ENCODE data around the gene ISOC2. TPM values are rescaled to one million over a fixed set of nuclear protein-coding genes. Genes with fewer than 3 reads are reported as not detected.
"Not testable (repeated sequence)": the region's sequence is repeated elsewhere in the genome, so short reads cannot be mapped to it uniquely, and the experiment has no call there.

The ISOC2 gene
- total RNA-seq, 1 donor from 2014 or later: 39.3 TPM

DNA sequence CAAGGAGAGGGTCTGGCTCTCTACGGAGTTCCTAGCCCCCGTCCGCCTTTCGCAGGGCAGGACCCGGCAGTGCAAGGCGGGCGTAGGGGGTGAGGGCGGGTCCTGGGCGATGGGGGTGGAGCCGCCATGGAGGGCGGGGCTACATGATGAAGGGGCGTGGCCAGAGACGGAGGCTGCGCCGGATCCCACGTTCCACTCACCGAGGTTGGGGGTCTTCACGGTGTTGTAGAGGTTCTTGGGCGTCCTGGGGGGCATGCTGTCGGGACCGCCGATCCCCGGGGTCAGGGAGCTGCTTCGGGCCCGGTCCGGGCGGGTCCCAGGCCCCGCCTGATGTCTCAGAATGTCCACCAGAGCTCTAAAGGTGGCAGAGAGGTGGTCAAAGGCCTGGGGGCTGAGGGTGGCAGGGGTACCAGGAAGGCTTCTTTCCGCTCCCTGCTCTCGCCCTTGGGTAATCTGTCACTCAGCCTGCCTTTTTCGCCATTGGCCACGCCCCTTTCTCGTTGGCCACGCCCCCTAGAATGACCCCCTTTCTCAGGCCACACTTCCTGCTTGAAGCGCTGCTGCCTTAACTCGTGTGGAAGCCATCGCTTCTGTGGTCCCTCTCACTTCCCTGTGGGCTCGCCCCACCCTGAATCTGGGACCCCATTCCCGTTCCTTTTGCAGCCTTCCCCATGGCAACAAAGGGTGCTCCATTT is 20.9 kb downstream of the ISOC2 start:
- DNase-seq: no peak

DNA sequence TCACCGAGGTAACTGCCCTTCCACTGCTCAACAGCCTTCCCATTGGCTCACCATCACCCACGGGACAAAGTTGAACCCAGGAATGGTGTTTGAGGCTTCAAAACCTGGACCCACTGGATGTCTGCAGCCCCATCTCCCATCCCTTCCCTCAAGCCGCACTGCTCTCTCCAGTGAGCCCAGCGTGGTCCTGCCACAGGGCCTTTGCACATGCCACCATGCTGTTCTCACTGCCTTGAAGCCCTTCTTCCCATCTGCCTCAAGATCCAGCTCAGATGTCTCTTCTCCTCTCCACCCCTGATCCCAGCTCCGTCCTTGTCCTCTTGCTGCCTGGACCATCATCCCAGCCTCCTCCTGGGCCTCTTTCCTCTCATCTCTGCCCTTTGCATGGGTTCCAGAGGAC is 22.4 kb downstream of the ISOC2 start:
- no peak for DNase-seq

DNA sequence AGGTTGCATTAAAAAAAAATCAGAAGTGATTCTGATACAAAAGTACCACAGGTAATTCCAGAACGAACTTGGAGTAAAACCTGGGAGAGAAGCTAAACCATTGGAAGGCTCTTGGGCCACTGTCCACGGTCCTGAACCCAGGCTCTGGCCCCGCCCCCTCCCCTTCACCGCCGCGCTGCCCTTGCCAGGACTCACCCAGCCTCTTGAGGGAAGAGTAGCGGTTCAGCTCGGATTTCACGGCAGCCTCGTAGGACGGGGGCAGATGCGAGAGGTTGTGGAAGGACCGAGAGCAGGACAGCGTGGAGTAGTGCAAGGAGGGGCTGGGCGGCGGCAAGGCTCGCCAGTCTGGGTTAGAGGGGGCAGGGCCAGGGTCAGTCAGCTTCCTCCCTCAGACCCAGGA is 24.0 kb downstream of the ISOC2 start:
- DNase-seq: peak; percentile 86

DNA sequence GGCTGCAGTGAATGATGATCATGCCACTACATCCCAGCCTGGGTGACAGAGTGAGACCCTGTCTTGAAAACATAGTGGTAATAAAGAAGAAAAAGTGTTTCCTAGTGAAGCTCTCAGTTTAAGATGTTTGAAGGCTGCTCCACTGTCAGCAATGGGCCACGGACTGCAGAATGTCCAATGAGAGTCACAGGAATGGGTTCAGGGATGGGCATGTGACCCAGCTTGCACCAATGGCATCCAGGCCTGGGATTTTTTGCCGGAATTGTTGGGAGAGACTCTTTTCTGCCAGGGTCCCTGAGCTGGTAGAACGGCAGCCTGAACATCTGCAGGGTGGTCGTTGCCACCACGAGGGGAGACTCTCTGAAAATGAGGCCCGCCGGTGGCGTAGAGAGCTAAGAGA is 24.6 kb downstream of the ISOC2 start:
- DNase-seq: no peak

DNA sequence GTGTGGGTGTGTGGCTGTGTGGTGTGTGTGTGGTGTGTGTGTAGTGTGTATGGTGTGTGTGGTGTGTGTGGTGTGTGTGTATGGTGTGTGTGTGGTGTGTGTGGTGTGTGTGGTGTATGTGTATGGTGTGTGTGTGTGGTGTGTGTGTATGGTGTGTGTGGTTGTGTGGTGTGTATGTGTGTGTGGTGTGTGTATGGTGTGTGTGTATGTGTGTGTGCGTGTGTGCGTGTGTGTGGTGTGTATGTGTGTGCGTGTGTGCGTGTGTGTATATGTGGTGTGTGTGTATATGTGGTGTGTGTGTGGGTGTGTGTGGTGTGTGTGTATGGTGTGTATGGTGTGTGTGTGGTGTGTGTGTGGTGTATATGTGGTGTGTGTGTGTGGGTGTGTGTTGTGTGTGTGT is 26.4 kb downstream of the ISOC2 start:
- DNase-seq: no peak

DNA sequence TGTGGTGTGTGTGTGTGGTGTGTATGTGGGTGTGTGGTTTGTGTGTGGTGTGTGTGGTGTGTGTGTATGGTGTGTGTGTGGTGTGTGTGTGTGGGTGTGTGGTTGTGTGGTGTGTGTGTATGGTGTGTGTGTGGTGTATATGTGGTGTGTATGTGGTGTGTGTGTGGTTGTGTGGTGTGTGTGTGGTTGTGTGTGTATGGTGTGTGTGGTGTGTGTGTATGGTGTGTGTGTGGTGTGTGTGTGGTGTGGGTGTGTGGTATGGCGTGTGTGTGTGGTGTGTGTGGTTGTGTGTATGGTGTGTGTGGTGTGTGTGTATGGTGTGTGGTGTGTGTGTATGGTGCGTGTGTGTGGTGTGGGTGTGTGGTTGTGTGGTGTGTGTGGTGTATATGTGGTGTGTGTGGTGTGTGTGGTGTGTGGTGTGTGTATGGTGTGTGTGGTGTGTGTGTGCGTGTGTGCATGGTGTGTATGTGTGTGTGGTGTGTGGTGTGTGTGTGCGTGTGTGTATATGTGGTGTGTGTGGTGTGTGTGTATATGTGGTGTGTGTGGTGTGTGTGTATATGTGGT is 27.0 kb downstream of the ISOC2 start:
- no peak for DNase-seq

DNA sequence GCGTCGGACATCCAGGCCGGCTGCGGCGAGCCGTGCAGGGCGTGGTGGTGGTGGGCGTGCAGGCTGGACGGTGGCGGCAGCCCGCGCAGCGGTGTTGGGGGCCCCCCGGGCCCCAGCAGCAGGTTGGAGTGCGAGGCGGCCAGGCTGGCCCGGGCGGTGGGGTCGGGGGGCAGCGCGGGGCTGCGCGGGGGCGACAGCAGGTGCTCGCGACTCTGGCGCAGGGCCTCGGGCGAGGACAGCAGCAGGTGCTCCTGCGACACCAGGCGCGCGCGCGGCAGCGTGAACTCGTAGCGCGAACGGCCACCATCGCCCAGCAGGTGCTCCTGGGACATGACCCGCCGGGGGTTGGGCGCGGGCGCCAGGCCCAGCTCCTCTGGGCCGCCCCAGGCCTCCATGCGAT is 28.1 kb downstream of the ISOC2 start:
- DNase-seq: no peak

DNA sequence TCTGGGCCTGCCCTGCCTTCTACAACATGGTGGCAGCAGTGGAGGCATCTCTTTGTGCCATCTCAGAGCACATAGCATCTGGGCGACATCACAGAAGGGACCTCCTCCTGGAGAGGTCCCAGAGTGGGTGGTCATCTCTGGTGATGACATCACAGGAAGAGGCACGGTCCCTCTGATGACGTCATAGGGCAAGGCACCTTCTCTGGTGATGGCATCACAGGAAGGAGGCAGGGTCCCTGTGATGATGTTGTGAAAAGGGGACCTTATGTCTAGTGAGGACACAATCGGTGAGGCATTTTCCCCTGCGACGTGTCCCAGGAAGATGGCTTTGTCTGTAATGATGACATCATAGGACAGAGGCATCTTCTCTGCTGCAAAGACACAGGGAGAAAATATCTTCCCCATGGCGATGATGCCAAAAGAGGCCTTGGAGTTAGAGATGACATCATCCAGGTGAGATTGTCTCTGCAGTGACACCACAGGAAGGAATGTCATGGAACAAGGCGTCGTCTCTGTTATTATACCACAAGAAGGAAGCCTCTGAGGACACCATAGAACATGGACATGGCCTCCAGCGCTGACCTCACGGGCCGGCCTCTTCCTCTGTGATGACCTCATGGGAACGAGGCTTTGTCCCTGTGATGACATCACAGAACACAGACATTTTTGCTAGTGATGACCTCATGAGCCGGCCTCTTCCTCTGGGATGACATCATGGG is 29.0 kb downstream of the ISOC2 start:
- DNase-seq: no peak

DNA sequence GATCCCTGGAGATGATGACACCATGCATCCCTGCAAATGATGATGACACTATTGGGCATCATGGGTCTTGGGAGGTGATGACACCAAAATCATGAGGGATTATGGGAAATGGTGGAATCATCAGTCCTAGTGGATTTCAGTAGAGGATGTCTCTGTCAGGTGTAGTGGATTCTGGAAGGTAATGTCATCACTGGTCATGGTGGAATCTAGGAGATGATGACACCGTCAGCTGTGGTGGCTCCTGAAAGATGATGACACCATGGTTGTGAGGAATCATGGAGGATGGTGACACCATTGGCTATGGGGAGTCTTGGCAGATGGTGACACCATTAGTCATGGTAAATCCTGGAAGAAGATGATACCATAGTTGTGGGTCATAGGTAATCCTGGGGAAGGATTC is 30.3 kb downstream of the ISOC2 start:
- no peak for DNase-seq

DNA sequence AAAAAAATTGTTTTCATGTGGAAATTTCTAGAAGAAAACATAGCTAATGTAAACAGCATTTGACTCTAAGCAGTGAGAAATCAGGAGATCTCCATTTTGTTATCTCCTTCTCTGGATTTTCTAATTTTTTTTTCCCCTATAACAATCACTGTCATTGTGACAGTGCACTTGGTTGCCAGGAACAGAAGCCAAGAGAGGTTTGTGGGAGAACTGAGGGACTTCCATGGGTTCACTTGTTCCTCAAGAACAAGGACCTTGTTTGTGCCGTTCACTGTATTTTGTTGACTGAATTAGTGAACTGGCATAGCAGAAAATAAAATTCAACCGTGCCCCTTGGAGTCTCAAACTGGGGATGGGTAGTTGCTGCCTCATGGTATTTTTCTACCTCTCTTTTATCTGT is 35.4 kb downstream of the ISOC2 start:
- DNase-seq: no peak

DNA sequence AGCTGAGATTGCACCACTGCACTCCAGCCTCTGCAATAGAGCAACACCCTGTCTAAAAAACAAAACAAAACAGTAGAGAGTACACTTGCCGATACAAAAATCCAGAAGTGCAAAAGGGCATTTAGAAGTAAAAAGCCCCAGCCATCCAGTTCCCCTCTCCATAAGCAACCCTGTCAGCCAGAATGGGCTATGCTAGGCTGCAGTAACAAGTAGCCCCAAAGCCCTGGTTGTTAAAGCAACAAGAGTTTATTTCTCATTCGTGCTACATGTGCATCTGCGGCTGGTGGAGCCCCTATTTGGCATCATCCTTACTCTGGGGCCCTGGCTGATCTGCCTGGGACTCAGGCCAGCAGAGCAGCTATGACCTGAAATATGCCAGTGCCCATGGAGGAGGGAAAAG is 36.9 kb downstream of the ISOC2 start:
- no peak for DNase-seq

DNA sequence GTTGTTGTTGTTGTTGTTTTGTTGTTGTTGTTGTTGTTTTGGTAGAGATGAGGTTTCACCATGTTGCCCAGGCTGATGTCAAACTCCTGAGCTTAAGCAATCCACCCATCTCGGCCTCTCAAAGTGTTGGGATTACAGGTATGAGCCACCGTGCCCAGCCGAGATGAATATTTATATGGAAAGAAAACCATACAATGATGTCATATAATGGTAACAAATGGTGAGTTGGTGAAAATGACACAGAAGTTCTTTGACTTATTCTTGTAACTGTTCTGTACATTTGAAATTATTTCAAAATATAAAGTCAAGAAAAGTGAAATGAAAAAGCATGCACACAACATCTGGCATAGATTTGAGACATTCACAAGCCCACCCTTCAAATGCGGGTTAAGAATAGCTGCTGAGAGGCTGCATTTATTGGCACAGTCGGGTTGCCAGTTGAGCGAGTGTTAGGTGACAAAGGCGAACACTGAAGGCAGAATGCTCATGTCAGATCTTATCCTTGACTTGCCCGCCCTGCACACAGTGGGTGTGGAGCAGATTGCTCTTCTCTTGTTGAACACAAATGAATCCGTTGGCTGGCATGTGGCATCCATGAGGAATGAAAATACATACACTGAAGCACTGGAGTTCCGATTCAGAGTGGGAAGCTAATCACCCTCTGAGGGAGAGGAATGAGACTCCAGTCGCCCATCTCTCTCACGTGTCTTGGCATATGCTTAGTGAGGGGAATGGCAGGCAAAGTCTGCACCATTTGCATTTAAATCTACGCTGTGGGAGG is 38.0 kb downstream of the ISOC2 start:
- DNase-seq: no peak

DNA sequence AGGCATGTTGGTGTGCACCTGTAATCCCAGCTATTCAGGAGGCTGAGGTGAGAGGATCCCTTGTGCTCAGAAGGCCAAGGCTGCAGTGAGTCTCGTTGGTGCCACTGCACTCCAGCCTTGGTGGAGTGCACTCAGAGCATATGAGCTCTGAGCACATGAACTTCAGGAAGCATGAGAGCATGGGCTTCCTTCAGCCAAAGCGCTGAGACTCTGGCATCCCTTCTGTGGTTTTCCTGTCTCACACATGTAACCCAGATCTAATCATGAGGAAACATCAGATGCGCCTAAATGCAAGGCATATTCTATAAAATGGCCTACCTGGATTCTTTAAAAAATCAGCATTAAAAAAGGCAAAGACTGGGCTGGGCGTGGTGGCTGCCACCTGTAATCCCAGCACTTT is 40.2 kb downstream of the ISOC2 start:
- DNase-seq: not testable (repeated sequence)

DNA sequence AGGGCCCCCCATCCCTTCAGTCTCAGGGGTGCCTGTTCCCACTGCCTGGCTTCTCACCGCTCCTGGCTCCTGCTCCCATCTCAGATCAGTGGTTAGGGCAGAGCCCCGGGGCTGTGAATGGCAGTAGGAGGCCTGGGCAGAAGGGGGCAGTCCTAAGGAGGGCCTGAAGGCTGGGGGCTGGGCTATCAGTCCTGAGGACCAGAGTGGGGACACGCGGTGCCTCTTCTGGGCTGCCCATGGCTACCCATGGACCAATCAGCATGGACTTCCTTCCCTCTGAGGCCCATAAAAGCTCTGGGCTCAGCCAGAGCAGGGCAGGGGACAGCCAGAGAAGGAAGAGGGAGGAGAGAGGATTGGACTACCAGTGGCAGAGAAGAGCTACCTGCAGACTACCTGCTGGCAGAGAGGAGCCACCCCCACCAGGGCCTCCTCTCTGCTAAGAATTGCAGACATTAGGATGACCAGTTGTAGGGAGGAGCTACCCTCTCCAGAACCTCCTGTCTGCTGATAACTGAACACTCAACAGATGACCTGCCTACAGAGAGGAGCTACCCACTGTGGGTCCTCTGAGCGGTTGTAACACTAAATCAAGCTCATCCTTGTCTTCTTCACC is 41.7 kb downstream of the ISOC2 start:
- DNase-seq: no peak

DNA sequence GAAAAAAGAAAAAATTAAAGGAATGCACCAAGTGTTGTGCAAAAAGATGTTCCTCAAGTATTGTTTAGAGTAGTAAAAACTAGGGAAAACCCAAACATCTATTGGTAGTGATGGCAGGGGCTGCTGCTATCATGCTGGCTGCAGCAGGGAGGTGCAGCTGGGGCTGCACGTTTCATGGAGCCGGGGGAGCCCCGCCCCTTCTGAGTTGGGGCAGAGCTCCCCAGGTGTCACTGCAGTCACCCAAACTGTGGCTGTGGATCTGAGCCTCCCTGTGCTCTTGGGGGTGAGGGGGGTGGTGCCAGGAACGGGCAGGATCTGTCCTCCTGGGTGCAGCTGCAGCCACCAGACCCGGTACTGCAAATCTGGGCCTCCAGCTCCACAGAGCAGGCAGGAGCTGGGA is 42.3 kb downstream of the ISOC2 start:
- no peak for DNase-seq

DNA sequence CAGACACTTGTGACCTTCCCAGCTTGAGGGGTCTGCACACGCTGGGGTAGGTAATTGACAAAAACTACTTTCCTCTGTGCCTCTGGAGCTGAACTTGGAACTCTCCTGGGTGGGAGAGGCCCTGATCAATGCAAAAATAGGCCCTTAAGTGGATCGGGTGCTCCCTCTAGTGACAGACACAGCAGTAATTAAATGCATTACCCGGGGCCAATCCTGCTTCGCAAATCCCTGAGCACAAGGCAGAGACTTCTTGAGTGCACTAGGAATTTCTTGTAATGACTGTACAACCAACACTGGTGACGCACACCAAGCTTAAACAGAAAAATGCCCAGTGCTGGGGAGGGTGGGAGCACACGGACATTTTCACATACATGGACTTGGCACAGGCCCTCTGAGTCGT is 43.3 kb downstream of the ISOC2 start:
- DNase-seq: peak; percentile 89

DNA sequence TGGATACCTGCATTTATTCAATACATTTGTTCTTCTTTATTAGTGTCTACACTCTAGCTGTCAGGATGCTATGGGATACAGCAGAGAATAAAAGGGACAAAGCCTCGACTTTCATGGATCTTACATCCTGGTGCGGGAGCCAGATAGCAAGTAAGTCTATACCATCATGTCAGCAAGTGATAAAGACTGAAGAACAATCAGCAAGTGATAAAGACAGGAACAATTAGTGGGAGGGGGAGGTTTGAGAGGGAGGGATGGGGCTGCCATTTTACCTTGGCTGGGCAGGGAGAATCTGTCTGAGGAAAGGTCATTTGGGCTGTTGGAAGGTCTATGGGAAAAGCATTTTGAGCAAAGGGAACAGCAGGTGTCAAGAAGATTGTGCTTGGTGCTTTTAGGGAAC is 51.3 kb downstream of the ISOC2 start:
- no peak for DNase-seq

DNA sequence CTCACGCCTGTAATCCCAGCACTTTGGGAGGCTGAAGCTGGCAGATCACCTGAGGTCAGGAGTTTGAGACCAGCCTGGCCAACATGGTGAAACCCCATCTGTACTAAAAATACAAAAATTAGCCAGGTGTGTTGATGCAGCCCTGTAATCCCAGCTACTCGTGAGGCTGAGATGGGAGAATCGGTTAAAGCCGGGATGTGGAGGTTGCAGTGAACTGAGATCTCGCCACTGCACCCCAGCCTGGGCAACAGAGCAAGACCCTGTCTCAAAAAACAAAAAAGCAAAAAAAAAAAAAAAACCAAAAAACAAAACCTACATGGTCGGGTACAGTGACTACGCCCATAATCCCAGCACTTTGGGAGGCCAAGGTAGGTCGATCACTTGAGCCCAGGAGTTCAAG is 52.3 kb downstream of the ISOC2 start:
- DNase-seq: not testable (repeated sequence)

DNA sequence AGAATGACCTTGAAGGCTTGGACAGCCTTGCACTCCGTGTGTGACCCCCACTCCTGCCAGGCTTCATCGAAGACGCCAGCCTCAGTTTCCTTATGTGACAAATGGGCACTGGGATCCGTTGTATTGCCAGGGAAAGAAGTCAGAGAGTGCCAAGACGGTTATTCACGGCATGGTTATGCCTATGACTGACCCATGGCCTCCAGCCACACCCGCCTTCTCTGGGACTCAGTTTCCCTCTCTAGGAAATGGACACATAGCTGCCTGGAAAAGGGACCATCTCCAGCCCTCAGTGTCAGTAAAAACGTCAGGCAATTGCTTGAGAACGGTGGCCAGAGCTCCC is 52.9 kb downstream of the ISOC2 start:
- no peak for DNase-seq

DNA sequence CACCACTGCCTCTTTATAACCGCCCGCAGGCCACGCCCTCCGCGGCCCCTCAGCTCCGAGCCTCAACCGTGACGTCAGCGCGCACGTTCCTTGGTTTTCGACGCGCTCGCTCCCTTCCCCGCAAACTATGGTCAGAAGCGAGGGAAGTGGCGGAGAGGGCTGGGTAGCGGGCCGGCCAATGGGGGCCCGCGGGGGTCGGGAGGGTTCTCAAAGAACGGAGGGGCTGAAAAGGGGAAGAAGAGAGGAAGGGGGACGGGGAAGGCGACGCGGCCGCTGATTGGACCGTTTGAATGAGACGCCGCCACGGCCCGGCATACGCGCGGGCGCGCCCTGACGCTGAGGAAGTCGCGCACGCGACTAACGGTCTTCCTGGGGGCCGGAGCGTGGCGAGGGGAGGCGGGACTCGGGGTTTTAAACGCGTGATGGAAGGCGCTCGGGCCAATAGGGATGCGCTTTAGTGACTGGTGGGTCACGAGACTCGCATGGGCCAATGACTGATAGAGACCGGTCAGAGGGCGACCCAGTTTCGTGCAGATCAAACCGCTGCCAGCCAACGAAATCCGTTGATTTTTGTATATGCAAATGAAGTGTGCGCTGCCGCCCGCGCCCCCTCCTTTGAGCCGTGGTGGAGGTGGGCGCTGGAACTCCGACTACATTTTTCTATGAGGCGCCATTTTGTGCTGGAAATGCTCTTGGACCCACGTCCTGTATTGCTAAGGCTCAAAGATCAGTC is 53.5 kb downstream of the ISOC2 start:
- DNase-seq: peak; percentile 100

DNA sequence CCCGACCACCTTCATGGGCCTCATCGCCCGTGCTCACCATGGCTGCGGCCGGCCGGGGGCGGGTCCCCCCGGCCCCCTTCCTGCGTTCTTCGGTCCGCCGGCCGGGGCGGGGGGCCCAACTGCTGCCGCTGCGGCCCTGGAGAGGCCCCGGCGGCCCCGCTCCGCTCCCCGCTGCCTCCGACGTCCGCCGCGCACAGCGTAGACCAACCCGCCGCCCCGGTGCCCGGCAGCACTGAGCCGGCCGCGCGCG is 54.0 kb downstream of the ISOC2 start, which contains the start of gene UBE2S:
Gene UBE2S, minus strand, starts transcription at position 239 of the 250 bp plus-strand sequence. Its CDS starts 199 bp downstream, at position 40.
- DNase-seq: not testable (repeated sequence)
